Measurements from ENCODE around the gene NDUFAF7. TPM values are rescaled to one million over a fixed set of nuclear protein-coding genes. Genes with fewer than 3 reads are reported as not detected.
"Not testable (repeated sequence)": the region's sequence is repeated elsewhere in the genome, so short reads cannot be mapped to it uniquely, and the experiment has no call there.

The NDUFAF7 gene
- total RNA-seq, 1 experiment from 2014 or later: 28.7 TPM

DNA sequence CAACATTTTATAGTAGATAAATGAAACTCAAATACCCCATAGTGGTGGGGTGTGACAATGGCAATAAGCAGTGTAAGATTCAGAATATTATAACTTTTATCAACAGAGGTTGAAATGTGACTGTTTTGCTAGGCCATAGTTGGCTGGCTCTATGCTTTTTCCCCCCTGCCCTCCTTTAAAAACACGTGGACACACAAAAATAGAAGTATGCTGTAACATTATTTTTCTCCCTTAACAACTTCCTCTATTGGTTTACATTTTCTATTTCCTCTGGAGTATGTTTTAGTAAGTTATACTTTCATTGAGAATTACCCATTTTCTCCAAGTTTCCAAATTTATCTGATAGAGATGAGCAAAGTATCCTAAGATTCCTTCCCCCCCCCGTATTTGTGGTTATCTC, 31.1 kb downstream of the NDUFAF7 start:
- in situ Hi-C loops (cut with HindIII; ENCODE audit: low pct_unique_long_range_greater_than_20kb, low sequenced_read_pairs): no loop called here

DNA sequence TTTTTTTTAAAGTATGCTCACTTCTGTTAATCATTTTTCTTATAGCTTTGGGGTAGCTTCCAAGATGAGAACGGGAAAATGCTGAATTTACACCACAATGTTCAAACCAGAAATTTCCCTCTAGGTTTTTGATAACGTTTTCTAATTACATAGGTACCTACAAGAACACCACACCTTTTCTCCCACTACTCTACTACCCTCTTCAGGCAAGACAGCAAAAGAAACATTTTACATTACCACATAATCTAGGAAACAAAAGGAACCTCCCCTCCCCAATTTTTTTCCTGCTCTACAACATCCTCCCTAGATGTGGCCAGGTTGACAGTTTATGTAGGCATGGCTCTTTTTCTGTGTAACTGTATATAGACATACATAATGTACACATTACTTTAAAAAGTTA, 32.4 kb downstream of the NDUFAF7 start:
- in situ Hi-C loops (cut with HindIII; ENCODE audit: low pct_unique_long_range_greater_than_20kb, low sequenced_read_pairs): no loop called here
- no peak for DNase-seq (ENCODE audit: low read depth, low spot score)

More for the DNA sequence above, 31.1 kb downstream of the NDUFAF7 start:
- no peak for DNase-seq (ENCODE audit: low read depth, low spot score)

- in situ Hi-C loops (cut with HindIII; ENCODE audit: low pct_unique_long_range_greater_than_20kb, low sequenced_read_pairs): no loop called here
- DNase-seq (ENCODE audit: low read depth, low spot score): no peak
Observed at GRCh38 chr2:37267685-37268084, 36.2 kb downstream of the NDUFAF7 start.

- DNase-seq (ENCODE audit: low read depth, low spot score): no peak
Observed at GRCh38 chr2:37268111-37268510, 36.7 kb downstream of the NDUFAF7 start.

GRCh38 chr2:37271376-37272067, 40.1 kb downstream of the NDUFAF7 start:
- in situ Hi-C loops (cut with HindIII; ENCODE audit: low pct_unique_long_range_greater_than_20kb, low sequenced_read_pairs): no loop called here
- DNase-seq (ENCODE audit: low read depth, low spot score): no peak

More at GRCh38 chr2:37268111-37268510, 36.7 kb downstream of the NDUFAF7 start:
- in situ Hi-C loops (cut with HindIII; ENCODE audit: low pct_unique_long_range_greater_than_20kb, low sequenced_read_pairs): no loop called here

- DNase-seq (ENCODE audit: low read depth, low spot score): peak; percentile 69
- in situ Hi-C loops (cut with HindIII; ENCODE audit: low pct_unique_long_range_greater_than_20kb, low sequenced_read_pairs): no loop called here
Observed at GRCh38 chr2:37274359-37274965, 43.0 kb downstream of the NDUFAF7 start.

DNA sequence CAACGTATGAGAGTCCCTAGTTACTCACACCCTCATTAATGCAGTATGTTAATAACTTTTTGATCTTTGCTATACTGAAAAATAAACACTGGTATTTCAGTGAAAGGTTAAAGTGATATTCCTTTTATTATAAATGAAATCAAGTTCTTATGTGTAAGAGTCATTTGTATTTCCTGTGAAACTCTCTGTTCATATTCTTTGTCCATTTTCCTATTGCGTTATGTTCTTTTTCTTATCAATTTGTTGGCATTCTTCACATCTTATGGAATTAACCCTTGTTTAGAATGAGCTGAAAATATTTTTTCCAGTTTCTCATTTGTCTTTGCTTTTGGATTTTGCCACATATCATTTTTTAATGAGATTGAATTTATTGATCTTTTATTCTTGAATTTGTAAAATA, 44.8 kb downstream of the NDUFAF7 start:
- DNase-seq (ENCODE audit: low read depth, low spot score): no peak
- in situ Hi-C loops (cut with HindIII; ENCODE audit: low pct_unique_long_range_greater_than_20kb, low sequenced_read_pairs): no loop called here

DNA sequence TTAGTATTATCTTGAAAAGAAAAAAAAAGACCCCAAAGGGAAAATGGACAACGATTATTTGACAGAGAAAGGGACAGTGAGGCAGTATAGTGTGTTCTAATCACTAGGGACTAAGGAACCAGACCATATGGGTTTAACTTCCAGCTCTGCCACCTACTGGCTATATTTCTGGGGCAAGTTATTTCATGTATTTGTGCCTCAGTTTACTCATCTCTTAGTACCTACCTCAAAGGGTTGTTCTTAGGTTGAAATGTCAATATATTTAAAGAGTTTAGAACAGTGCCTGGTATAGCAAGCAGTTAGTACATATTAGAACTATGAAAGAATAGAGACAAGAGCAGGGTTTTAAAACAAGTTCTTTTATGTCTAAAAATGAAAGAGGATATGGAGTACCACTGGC, 50.5 kb downstream of the NDUFAF7 start:
- DNase-seq (ENCODE audit: low read depth, low spot score): no peak
- in situ Hi-C loops (cut with HindIII; ENCODE audit: low pct_unique_long_range_greater_than_20kb, low sequenced_read_pairs): no loop called here

- DNase-seq (ENCODE audit: low read depth, low spot score): no peak
- in situ Hi-C loops (cut with HindIII; ENCODE audit: low pct_unique_long_range_greater_than_20kb, low sequenced_read_pairs): no loop called here
Observed at GRCh38 chr2:37282746-37283145, 51.3 kb downstream of the NDUFAF7 start.

GRCh38 chr2:37283207-37283606, 51.7 kb downstream of the NDUFAF7 start:
- DNase-seq (ENCODE audit: low read depth, low spot score): no peak
- in situ Hi-C loops (cut with HindIII; ENCODE audit: low pct_unique_long_range_greater_than_20kb, low sequenced_read_pairs): no loop called here

DNA sequence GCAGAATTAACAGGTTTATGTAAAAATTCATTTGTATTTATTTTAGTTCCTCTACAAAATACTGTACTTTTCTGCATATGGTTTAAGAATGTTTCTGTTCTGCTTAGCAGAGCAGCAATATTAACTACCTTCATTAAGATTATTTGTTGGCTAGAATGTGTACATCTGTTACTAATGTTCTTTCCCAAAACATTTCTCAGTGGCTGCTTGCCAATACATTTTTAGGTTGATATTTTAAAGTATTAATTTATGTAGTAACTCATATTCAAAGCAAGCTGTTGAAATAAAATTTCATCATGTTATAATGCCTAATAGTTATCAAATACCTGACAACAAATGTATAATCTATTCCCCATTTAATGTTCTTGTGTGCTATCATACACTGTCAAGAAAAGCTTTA, 52.9 kb downstream of the NDUFAF7 start:
- in situ Hi-C loops (cut with HindIII; ENCODE audit: low pct_unique_long_range_greater_than_20kb, low sequenced_read_pairs): no loop called here
- no peak for DNase-seq (ENCODE audit: low read depth, low spot score)

DNA sequence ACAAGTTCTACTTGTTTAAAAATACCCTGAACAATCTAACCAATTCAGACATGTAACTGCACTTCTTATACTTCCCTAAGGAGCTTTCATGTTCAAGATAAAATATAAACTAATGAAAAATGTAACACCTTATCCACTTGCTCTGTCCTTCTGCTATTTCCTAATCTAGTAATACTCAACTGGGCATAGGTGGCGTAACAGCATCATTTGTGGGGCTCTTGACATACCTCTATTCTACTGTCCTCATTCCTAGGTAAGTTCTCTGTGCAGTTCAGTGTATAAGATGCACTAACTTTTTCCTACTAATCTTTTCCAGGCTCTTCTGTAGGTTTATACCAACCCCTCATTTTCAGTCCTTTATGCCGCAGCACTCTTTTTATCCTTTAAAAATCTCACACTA, 56.5 kb downstream of the NDUFAF7 start:
- in situ Hi-C loops (cut with HindIII; ENCODE audit: low pct_unique_long_range_greater_than_20kb, low sequenced_read_pairs): no loop called here
- DNase-seq (ENCODE audit: low read depth, low spot score): no peak

- in situ Hi-C loops (cut with HindIII; ENCODE audit: low pct_unique_long_range_greater_than_20kb, low sequenced_read_pairs): no loop called here
- no peak for DNase-seq (ENCODE audit: low read depth, low spot score)
Observed at GRCh38 chr2:37291680-37292079, 60.2 kb downstream of the NDUFAF7 start.

- DNase-seq (ENCODE audit: low read depth, low spot score); in situ Hi-C loops (cut with HindIII; ENCODE audit: low pct_unique_long_range_greater_than_20kb, low sequenced_read_pairs): not testable (repeated sequence)
Observed at GRCh38 chr2:37294858-37295257, 63.4 kb downstream of the NDUFAF7 start.

GRCh38 chr2:37295469-37296073, 64.1 kb downstream of the NDUFAF7 start:
- in situ Hi-C loops (cut with HindIII; ENCODE audit: low pct_unique_long_range_greater_than_20kb, low sequenced_read_pairs): no loop called here
- DNase-seq (ENCODE audit: low read depth, low spot score): no peak

GRCh38 chr2:37297632-37298031, 66.2 kb downstream of the NDUFAF7 start:
- in situ Hi-C loops (cut with HindIII; ENCODE audit: low pct_unique_long_range_greater_than_20kb, low sequenced_read_pairs): no loop called here
- DNase-seq (ENCODE audit: low read depth, low spot score): no peak
